ENCODE data around the gene PLXNB3.

The PLXNB3 gene

GRCh38 chrX:153733651-153734240, 30.3 kb upstream of the PLXNB3 start:
- Histone ChIP-seq H3K4me3 (ENCODE audit: insufficient read length, low read depth) (no peak overlapping the region), H3K9me3 (ENCODE audit: insufficient read depth, low read length) (0 out of 2 replicates have a peak, but pooled peaks cover 6% of the 10 kb centered on the region), H3K9ac (ENCODE audit: insufficient read length, low read depth) (no peak overlapping the region), H3K36me3 (ENCODE audit: insufficient read depth, insufficient read length, low read length) (peaks cover 10% of the 10 kb centered on the region), H3K4me1 (ENCODE audit: insufficient read depth, insufficient read length) (peaks cover 2% of the 10 kb centered on the region), H3K27me3 (ENCODE audit: insufficient read depth, insufficient read length) (no peaks in the 10 kb centered on the region)
- no peak for DNase-seq (ENCODE audit: low read depth, low spot score)
- no peak for TF ChIP-seq YY1 (IDR thresholded peaks at IDR 0.05; ENCODE audit: insufficient read depth, insufficient read length)
- TF ChIP-seq SUZ12 (IDR thresholded peaks at IDR 0.05; ENCODE audit: extremely low read depth, insufficient read depth, insufficient read length), result no peak

- TF ChIP-seq SUZ12 (IDR thresholded peaks at IDR 0.05; ENCODE audit: extremely low read depth, insufficient read depth, insufficient read length) (no peak), ZNF274 (IDR thresholded peaks at IDR 0.05; ENCODE audit: low read depth, low read length) (no peak), YY1 (IDR thresholded peaks at IDR 0.05; ENCODE audit: insufficient read depth, insufficient read length) (no peak)
- peaks cover 2% of the 10 kb centered on the region for H3K4me1 ChIP-seq (ENCODE audit: insufficient read depth, insufficient read length)
- DNase-seq (ENCODE audit: low read depth, low spot score), result no peak
- no peaks in the 10 kb centered on the region for H3K27me3 ChIP-seq (ENCODE audit: insufficient read depth, insufficient read length)
- H3K36me3 ChIP-seq (ENCODE audit: insufficient read depth, insufficient read length, low read length), result peaks cover under 1% of the 10 kb centered on the region
- H3K9me3 ChIP-seq (ENCODE audit: insufficient read depth, low read length), result 0 out of 2 replicates have a peak, but pooled peaks cover 6% of the 10 kb centered on the region
- no peak overlapping the region for H3K4me3 ChIP-seq (ENCODE audit: insufficient read length, low read depth)
- no peak overlapping the region for H3K9ac ChIP-seq (ENCODE audit: insufficient read length, low read depth)
Measured at GRCh38 chrX:153734871-153735270, 29.2 kb upstream of the PLXNB3 start.

- Histone ChIP-seq H3K4me1 (ENCODE audit: insufficient read depth, insufficient read length) (peaks cover 2% of the 10 kb centered on the region), H3K9ac (ENCODE audit: insufficient read length, low read depth) (no peak overlapping the region), H3K4me3 (ENCODE audit: insufficient read length, low read depth) (no peak overlapping the region), H3K27me3 (ENCODE audit: insufficient read depth, insufficient read length) (no peaks in the 10 kb centered on the region), H3K9me3 (ENCODE audit: insufficient read depth, low read length) (0 out of 2 replicates have a peak, but pooled peaks cover 6% of the 10 kb centered on the region), H3K36me3 (ENCODE audit: insufficient read depth, insufficient read length, low read length) (no peaks in the 10 kb centered on the region)
- TF ChIP-seq YY1 (IDR thresholded peaks at IDR 0.05; ENCODE audit: insufficient read depth, insufficient read length), result no peak
- TF ChIP-seq SUZ12 (IDR thresholded peaks at IDR 0.05; ENCODE audit: extremely low read depth, insufficient read depth, insufficient read length), result no peak
- no peak for TF ChIP-seq ZNF274 (IDR thresholded peaks at IDR 0.05; ENCODE audit: low read depth, low read length)
- no peak for DNase-seq (ENCODE audit: low read depth, low spot score)
Measured at GRCh38 chrX:153735274-153735673, 28.8 kb upstream of the PLXNB3 start.

DNA sequence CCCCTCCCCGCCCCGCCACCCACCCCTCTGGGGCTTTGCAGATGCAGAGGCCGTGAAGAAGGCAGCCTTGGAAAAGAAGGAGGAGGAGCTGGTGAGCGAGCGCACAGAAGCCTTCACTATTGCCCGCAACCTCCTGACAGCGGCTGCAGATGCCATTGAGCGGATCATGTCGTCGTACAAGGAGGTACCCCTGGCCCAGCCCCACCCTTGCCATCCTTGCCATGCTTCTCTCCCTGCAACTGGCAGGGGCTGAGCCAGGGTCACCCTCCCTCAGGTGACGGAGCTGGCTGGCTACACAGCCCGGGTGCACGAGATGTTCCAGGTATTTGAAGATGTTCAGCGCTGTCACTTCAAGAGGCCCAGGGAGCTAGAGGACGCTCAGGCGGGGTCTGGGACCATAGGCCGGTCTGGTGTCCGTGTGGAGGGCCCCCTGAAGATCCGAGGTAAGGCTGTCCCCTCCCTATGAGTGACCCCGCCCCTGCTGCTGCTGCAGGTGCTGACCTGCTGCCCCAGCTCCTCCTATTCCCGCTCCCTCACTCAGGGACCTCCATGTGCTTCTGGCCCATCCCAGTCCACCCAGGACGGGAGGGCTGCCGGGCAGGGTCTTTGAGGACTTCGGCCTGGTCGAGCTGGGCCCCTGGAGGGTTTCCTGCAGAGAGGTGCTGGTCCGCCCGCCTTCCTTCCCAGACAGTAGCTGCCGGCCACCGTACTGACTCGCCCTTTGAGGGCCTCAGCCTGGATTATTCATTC, 27.8 kb upstream of the PLXNB3 start:
- DNase-seq (ENCODE audit: low read depth, low spot score), result no peak
- H3K27me3 ChIP-seq (ENCODE audit: insufficient read depth, insufficient read length), result no peaks in the 10 kb centered on the region
- TF ChIP-seq ZNF274 (IDR thresholded peaks at IDR 0.05; ENCODE audit: low read depth, low read length) (no peak), SUZ12 (IDR thresholded peaks at IDR 0.05; ENCODE audit: extremely low read depth, insufficient read depth, insufficient read length) (no peak), YY1 (IDR thresholded peaks at IDR 0.05; ENCODE audit: insufficient read depth, insufficient read length) (no peak)

GRCh38 chrX:153736871-153737441, 27.1 kb upstream of the PLXNB3 start:
- peaks cover 2% of the 10 kb centered on the region for H3K4me1 ChIP-seq (ENCODE audit: insufficient read depth, insufficient read length)
- H3K36me3 ChIP-seq (ENCODE audit: insufficient read depth, insufficient read length, low read length), result no peaks in the 10 kb centered on the region
- no peak overlapping the region for H3K4me3 ChIP-seq (ENCODE audit: insufficient read length, low read depth)
- no peaks in the 10 kb centered on the region for H3K9me3 ChIP-seq (ENCODE audit: insufficient read depth, low read length)
- no peak for TF ChIP-seq YY1 (IDR thresholded peaks at IDR 0.05; ENCODE audit: insufficient read depth, insufficient read length)
- TF ChIP-seq ZNF274 (IDR thresholded peaks at IDR 0.05; ENCODE audit: low read depth, low read length), result no peak
- TF ChIP-seq SUZ12 (IDR thresholded peaks at IDR 0.05; ENCODE audit: extremely low read depth, insufficient read depth, insufficient read length), result no peak
- H3K27me3 ChIP-seq (ENCODE audit: insufficient read depth, insufficient read length), result no peaks in the 10 kb centered on the region
- H3K9ac ChIP-seq (ENCODE audit: insufficient read length, low read depth), result no peak overlapping the region
- no peak for DNase-seq (ENCODE audit: low read depth, low spot score)

More for the DNA sequence above, 27.8 kb upstream of the PLXNB3 start:
- Histone ChIP-seq H3K4me3 (ENCODE audit: insufficient read length, low read depth) (no peak overlapping the region), H3K36me3 (ENCODE audit: insufficient read depth, insufficient read length, low read length) (no peaks in the 10 kb centered on the region), H3K4me1 (ENCODE audit: insufficient read depth, insufficient read length) (peaks cover 2% of the 10 kb centered on the region), H3K9ac (ENCODE audit: insufficient read length, low read depth) (no peak overlapping the region), H3K9me3 (ENCODE audit: insufficient read depth, low read length) (0 out of 2 replicates have a peak, but pooled peaks cover 1% of the 10 kb centered on the region)

DNA sequence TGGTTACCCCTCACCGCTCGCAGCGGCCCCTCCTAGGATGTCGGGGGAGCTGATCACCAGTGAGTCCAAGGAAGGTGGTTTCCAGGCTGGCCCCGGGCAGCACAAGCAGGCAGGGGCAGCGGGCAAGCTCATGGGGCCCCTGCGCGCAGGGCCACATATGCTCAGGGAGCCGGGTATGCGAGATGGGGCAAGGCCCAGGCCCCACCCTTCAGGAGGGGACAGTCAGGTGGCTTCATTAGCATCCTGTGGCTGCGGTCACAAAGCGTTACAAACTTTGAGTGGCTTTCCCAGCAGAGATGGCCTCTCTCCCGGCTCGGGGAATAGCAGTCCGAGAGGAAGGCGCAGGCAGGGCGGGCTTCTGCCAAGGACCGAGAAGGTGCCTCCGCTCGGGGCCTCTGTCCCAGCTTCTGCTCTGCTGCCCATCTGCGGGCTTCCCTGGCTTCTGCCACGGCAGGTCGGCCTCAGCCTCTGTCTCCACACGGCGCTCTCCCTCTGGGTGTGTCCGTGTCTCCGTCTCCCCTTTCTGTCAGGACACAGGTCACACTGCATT, 25.9 kb upstream of the PLXNB3 start:
- no peaks in the 10 kb centered on the region for H3K9me3 ChIP-seq (ENCODE audit: insufficient read depth, low read length)
- no peak for TF ChIP-seq ZNF274 (IDR thresholded peaks at IDR 0.05; ENCODE audit: low read depth, low read length)
- no peak for TF ChIP-seq SUZ12 (IDR thresholded peaks at IDR 0.05; ENCODE audit: extremely low read depth, insufficient read depth, insufficient read length)
- no peak for TF ChIP-seq YY1 (IDR thresholded peaks at IDR 0.05; ENCODE audit: insufficient read depth, insufficient read length)
- DNase-seq (ENCODE audit: low read depth, low spot score), result no peak

More for the DNA sequence above, 25.9 kb upstream of the PLXNB3 start:
- H3K9ac ChIP-seq (ENCODE audit: insufficient read length, low read depth), result no peak overlapping the region
- no peak overlapping the region for H3K4me3 ChIP-seq (ENCODE audit: insufficient read length, low read depth)
- no peaks in the 10 kb centered on the region for H3K27me3 ChIP-seq (ENCODE audit: insufficient read depth, insufficient read length)
- H3K4me1 ChIP-seq (ENCODE audit: insufficient read depth, insufficient read length), result peaks cover 2% of the 10 kb centered on the region
- H3K36me3 ChIP-seq (ENCODE audit: insufficient read depth, insufficient read length, low read length), result no peaks in the 10 kb centered on the region
